BE2C (cell line): ENCODE results near the gene GALNT6.
"Not testable (repeated sequence)": the region's sequence is repeated elsewhere in the genome, so short reads cannot be mapped to it uniquely, and the experiment has no call there.

ENCODE experiments used
- DNase-seq: peaks from one replicate; pipeline ENCODE4 v3.0.0-alpha.2; 2020
- H3K27me3 ChIP-seq: fragments of 250-450 bp; sonication (Bioruptor Pico); 2 replicates; pipeline ENCODE4 v1.5.1; 2020; ENCODE audit warnings: mild to moderate bottlenecking
- H3K36me3 ChIP-seq: fragments of 250-450 bp; sonication (Bioruptor Pico); 2 replicates; pipeline ENCODE4 v1.5.1; 2020; ENCODE audit warnings: mild to moderate bottlenecking
- H3K4me1 ChIP-seq: fragments of 250-450 bp; sonication (Bioruptor Pico); 2 replicates; pipeline ENCODE4 v1.5.1; 2020
- H3K4me3 ChIP-seq: 2 replicates; pipeline ENCODE4 v1.5.1; 2011; ENCODE audit warnings: low read depth, low read length
- H3K9me3 ChIP-seq: fragments of 250-450 bp; sonication (Bioruptor Pico); 2 replicates; pipeline ENCODE4 v1.5.1; 2020
- TF ChIP-seq, protein P1 (sequence below): IDR thresholded peaks from 2 replicates; pipeline ENCODE4 v1.5.1; 2012; ENCODE audit warnings: mild to moderate bottlenecking, low read depth, low read length

Gene GALNT6

DNA sequence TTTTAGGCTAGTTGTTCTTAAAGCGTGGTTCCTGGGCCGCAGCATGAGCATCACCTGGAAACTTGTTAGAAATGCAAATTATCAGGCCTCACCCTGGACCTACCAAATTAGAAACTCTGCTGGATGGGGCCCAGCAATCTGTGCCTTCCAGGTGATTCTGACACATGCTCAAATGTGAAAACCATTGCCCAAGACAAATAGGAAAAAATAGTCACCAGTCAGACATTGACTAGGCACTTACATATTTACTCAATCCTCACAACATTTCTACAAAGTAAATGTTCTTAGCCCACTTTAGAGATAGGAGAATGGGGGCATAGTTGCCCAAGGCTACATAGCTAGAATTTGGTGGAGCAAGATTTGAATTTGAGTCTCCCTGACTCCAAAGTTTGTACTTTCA is 48.0 kb downstream of the GALNT6 start:
- no peak for DNase-seq
- H3K4me1 ChIP-seq, result no peaks in the 10 kb centered on the region
- TF ChIP-seq, protein P1, sequence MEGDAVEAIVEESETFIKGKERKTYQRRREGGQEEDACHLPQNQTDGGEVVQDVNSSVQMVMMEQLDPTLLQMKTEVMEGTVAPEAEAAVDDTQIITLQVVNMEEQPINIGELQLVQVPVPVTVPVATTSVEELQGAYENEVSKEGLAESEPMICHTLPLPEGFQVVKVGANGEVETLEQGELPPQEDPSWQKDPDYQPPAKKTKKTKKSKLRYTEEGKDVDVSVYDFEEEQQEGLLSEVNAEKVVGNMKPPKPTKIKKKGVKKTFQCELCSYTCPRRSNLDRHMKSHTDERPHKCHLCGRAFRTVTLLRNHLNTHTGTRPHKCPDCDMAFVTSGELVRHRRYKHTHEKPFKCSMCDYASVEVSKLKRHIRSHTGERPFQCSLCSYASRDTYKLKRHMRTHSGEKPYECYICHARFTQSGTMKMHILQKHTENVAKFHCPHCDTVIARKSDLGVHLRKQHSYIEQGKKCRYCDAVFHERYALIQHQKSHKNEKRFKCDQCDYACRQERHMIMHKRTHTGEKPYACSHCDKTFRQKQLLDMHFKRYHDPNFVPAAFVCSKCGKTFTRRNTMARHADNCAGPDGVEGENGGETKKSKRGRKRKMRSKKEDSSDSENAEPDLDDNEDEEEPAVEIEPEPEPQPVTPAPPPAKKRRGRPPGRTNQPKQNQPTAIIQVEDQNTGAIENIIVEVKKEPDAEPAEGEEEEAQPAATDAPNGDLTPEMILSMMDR, result no peak

DNA sequence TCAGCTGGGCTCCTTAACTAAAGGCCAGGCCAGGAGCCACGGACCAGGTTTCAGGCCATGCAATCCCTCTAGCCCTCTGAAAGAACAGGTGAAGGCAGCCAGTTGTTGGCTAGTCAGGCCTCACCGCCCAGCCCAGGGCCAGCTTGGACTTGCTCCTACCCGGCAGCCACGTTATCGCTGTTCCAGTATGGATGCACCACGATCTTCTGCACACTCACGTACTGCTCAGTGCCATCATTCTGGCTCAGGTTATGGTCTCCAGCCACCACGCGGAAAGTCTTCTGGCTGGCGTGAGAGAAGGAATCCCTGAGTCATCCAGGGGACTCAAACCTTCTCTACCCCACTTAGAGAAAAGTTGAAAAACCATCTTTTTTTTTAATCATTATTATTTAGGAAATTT is 48.8 kb downstream of the GALNT6 start:
- H3K9me3 ChIP-seq, result no peaks in the 10 kb centered on the region
- H3K36me3 ChIP-seq, result no peaks in the 10 kb centered on the region
- no peak overlapping the region for H3K4me3 ChIP-seq
- no peak for DNase-seq
- no peaks in the 10 kb centered on the region for H3K4me1 ChIP-seq
- TF ChIP-seq, protein P1, result no peak
- no peaks in the 10 kb centered on the region for H3K27me3 ChIP-seq

More for the DNA sequence above, 48.0 kb downstream of the GALNT6 start:
- Histone ChIP-seq H3K9me3 (no peaks in the 10 kb centered on the region), H3K4me3 (no peak overlapping the region), H3K27me3 (no peaks in the 10 kb centered on the region), H3K36me3 (no peaks in the 10 kb centered on the region)

DNA sequence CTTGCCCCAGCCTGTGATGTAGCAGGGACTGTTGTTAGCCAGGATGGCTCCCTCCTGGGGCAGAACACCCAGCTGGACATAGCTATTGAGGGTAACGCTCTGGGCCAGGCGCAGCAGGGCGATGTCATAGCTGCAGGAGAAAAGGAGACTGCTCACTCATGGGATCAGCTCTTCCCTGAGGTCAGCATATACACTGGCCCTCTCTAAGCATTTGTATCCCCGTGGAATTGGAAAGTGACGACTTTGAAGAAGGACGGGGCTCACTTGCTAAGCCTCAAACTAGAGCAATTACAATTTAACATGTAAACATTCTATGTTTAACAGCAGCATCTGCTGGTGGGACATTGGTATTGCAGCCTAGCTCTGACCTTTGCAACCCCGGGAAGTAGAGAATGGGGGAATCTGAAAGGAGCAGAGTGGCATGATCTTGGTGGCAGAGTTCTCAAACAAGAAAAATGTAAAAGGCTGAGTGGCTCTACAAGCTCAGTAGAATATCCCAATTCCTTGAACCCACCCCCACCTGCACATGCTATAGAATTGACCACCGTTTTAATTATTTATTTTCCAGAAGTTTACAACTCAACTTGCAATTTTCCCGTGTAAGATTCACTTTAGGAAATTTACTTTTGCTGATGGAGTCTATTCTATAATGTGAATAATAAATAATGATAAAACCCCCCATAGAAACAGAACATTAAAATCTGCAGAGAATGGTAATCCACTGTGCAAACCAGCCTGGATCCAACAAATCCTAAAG is 49.8 kb downstream of the GALNT6 start:
- peak; percentile 68 for DNase-seq
- no peaks in the 10 kb centered on the region for H3K4me1 ChIP-seq
- H3K4me3 ChIP-seq, result peak overlapping the region; percentile 40
- no peaks in the 10 kb centered on the region for H3K27me3 ChIP-seq
- no peaks in the 10 kb centered on the region for H3K36me3 ChIP-seq
- TF ChIP-seq, protein P1, result peak; percentile 99
- no peaks in the 10 kb centered on the region for H3K9me3 ChIP-seq

DNA sequence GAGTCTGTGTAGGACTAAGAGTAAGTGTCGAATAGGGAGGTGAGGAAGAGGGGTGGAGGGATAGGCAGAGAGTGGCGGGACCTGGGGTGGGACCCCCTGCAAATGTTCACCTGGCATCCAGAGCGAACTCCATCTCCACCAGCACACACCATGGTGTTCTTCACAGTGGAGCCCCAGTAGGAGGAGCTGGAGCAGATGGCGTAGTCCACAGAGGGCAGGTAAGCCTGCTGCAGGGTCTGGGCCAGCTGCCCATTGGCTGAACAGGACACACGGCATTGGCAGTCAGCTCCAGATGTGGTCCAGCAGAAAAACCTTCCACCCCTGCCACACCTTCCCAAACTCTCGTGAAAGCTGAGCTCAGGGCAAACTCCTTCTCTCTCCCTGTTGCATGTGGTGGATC is 51.5 kb downstream of the GALNT6 start:
- DNase-seq, result no peak
- H3K36me3 ChIP-seq, result no peaks in the 10 kb centered on the region
- H3K9me3 ChIP-seq, result no peaks in the 10 kb centered on the region
- no peaks in the 10 kb centered on the region for H3K4me1 ChIP-seq
- no peak overlapping the region for H3K4me3 ChIP-seq
- TF ChIP-seq, protein P1, result no peak
- H3K27me3 ChIP-seq, result no peaks in the 10 kb centered on the region

DNA sequence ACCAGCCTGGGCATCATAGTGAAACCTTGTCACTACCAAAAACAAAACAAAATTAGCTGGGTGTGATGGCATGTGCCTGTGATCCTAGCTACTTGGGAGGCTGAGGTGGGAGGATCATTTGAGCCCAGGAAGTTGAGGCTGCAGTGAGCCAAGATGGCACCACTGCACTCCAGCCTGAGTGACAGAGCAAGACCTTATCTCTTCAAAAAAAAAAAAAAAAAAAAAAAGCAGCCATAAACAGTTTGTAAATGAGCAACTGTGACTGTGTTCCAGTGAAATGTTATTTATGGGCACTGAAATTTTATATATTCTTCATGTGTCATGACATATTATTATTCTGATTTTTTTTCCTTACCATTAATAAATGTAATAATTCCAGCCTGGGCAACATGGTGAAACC is 53.9 kb downstream of the GALNT6 start:
- H3K36me3 ChIP-seq, H3K9me3 ChIP-seq, H3K4me1 ChIP-seq, DNase-seq, H3K4me3 ChIP-seq, H3K27me3 ChIP-seq: not testable (repeated sequence)

DNA sequence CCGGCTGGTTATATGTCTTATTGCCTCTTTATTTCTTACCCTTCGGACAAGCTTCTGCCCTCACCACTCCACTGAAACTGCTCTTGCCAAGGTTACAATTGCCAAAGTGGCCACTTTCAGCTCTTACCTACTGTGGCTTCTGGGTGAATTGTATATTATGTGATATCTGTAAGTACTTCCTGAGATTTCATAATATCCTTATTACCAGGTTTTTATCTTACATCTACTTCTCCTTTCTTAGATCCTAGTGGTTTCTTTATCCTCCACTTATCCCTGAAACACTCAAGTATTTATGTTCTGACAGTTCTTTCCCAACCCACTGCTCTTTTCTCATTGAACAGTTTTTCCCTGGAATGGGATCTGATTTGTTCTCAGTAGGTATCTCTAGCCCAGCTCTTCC is 55.3 kb downstream of the GALNT6 start:
- H3K4me1 ChIP-seq, result no peaks in the 10 kb centered on the region
- H3K27me3 ChIP-seq, result no peaks in the 10 kb centered on the region
- H3K4me3 ChIP-seq, result no peak overlapping the region
- TF ChIP-seq, protein P1, result no peak
- no peak for DNase-seq
- no peaks in the 10 kb centered on the region for H3K9me3 ChIP-seq
- no peaks in the 10 kb centered on the region for H3K36me3 ChIP-seq

DNA sequence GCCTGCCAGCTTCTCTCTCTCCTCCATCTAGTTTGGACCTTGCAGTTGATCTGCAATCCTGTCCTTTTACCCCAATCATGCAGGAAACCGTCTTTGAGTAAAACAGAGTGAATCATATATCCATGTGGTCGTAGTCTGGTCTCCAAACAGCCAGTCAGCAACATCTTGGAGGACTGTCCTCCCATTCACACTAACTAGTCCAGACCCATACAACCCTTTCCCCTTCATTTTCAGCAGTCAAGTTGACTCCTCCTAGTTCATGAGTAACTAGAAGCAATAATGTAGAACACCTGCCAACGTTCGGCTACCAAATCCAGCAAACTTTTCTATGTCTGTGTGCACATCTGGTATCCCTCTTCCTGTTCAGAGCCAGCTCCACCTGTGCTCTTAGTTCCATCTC is 56.4 kb downstream of the GALNT6 start:
- Histone ChIP-seq H3K4me1 (no peaks in the 10 kb centered on the region), H3K36me3 (no peaks in the 10 kb centered on the region), H3K27me3 (no peaks in the 10 kb centered on the region), H3K4me3 (no peak overlapping the region), H3K9me3 (no peaks in the 10 kb centered on the region)
- no peak for DNase-seq
- TF ChIP-seq, protein P1, result no peak
